HG02678 (cell line): ENCODE measurements around the gene OMP.

Source experiments
- ATAC-seq: cut with Tn5 transposase; IDR thresholded peaks from one replicate; pipeline ENCODE4 v1.9.1; 2021; ENCODE audit warnings: mild to moderate bottlenecking, moderate library complexity; ENCODE audit not compliant: unreplicated experiment

Gene OMP

GRCh38 chr11:77100166-77101042 lies 2.2 kb upstream of the OMP start:
- no peak for ATAC-seq

DNA sequence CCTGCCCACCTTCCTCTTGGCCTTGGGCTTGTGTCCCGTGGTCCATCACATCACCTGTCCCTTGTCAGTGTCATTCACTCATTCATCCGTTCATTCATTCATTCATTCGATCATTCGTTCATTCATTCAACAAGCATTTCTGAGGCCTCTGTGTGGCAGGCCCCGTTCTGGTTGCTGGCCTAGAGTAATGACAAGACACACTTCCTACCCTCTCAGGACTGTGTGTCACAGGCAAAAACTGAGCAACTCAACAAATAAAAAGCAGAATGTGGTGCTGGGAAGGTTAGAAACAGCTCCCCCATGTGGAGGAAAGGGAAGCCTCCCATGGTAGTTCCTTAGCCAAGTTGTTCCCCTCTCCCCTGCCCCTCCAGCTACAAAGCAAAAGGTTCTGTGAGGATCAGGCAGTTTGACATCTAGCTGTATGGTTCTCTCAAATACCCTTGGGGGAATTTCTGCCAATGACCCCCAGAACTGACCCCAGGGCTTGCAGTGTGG lies 1.6 kb upstream of the OMP start:
- ATAC-seq: no peak

GRCh38 chr11:77103319-77103718 lies 679 bp downstream of the OMP start:
- ATAC-seq: no peak

GRCh38 chr11:77104727-77105126 lies 2.1 kb downstream of the OMP start:
- no peak for ATAC-seq

DNA sequence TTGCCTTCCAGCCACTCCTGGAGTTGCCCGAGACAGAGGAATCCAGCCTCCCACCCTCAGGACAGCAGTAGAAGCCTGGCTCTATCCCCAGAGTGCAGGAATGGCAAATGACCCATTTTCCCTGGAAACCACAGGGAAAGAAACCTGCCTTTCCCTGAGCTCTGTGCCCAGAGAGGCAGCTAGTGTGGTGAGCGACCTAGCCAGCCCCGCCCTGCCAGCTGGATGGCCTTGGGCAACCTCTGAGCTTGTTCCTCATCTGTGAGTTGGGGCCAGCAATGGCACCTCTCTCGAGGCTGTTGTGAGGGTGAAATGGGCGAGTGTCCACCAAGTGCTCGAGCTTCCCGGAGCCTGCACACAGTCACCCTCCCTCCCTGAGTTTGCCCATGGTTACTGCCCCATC lies 3.7 kb downstream of the OMP start:
- ATAC-seq: no peak

DNA sequence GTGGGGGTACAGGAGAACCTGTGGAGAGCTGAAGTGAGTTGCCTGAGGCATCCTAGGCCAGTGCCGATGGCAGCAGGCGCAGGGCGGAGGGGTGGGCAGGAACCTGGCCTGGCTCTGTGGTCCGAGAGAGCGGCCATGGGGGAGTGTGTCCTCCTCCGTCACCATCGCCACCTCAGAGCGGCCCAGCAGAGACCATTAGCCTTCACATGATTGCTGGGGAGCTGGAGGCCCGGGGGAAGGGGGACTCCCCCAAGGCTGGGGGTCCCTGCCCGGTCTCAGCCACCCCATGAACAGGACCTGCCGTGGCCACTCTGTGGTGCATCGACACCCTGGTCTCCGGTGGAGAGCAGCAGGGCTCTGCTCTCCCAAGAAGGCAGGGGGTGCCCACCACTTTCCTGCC lies 4.1 kb downstream of the OMP start:
- ATAC-seq: no peak

DNA sequence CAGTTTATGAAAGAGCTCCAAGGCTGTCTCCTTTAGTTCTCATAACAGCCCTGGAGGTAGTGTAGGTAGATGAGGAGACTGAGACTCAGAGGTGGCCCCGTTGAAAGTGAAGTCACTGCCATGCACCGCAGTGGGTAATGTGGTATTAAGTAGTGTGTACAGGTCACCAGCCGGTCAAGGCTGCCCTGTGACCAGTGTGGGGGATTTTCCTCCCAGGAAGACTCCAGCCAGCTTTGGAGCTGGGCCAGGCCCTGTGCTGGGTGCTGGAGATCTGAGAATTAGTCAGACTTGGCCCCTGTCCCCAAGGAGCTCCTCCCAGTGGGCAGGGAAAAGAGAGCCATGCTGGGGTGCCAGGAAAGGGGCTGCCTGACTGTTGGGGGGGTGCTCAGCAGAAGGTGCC lies 5.3 kb downstream of the OMP start:
- no peak for ATAC-seq

GRCh38 chr11:77108436-77108835 lies 5.8 kb downstream of the OMP start:
- no peak for ATAC-seq

DNA sequence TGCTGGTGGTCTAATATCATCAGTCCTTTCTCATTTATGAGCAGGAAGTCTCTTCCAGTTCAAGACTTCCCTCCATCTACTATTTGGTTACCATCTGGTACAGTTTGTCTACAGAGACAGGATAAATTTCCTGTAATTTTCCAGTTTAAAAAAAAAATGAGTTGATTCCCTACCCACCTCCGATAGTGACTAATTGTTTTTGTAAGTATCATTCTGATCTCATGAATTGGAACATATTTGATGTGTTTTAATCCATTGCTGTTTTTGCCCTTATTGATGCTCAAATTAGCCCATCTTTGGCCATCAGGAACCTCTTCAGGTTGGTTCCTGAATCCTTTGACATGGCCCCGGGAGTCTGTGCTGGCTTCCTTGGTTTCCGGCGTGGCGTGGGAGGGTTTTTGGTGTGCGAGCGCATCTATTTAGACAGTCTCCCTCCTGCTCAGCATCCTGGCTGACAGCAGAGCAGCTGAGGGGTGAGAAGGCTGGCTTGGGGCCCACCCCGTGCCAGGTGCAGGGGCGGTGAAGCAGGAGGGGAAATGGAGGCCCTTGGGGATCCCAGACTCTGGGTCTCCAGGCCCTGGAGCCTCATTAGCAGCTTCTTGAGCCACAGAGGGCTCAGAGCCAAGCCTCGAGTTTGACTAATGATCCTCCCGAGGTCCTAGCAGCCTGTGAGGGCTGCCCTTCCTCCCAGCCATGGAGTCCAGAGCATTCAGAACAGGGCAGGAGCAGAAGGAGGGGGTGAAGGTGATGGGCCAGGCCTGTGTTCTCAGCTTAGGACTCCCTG lies 6.8 kb downstream of the OMP start:
- no peak for ATAC-seq

GRCh38 chr11:77110836-77111235 lies 8.2 kb downstream of the OMP start:
- ATAC-seq: no peak

DNA sequence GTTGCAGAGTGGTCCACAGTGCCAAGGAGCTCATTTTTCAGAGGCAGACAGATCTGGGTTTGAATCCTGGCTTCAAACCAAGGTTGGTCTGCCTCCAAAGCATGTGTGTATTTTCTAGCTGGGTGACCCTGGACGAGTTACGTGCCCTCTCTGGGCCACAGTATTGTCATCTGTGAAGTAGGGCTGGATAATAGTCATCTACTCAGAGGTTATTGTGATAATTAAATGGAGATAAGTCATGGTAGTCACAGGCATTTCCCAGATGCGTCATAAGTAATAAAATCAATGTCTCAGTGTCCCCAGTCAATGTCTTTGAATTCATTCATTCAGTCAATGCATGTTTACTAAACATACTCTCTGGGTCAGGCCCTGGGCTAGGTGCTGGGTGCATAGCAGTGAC lies 8.6 kb downstream of the OMP start:
- no peak for ATAC-seq

DNA sequence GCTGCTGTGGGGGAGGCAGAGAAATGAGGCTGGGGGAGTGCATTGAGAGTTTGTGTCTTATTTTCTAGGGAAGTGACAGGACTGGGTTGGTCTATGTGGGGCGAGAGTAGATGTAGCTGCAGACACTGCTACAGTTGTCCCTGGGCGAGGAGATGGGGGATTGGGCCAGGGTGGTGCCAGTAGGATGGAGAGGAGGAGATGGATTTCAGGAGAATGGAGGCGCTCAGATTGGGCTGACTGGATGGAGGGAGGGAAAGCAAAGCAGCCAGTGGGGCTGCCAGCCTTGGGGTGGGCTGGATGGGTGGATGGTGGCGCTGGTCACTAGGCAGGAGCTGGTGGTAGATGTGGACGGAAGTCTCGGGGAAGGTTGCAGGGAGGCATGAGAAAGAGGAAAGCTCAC lies 9.3 kb downstream of the OMP start:
- no peak for ATAC-seq

GRCh38 chr11:77112641-77113381 lies 10.2 kb downstream of the OMP start:
- ATAC-seq: no peak

GRCh38 chr11:77113382-77114088 lies 10.9 kb downstream of the OMP start:
- ATAC-seq: no peak

GRCh38 chr11:77114089-77114463 lies 11.4 kb downstream of the OMP start:
- no peak for ATAC-seq

- no peak for ATAC-seq
These were observed 12.6 kb downstream of the OMP start for GRCh38 chr11:77115181-77115611.

GRCh38 chr11:77115956-77116355 lies 13.3 kb downstream of the OMP start:
- no peak for ATAC-seq

- ATAC-seq: no peak
These were observed 14.9 kb downstream of the OMP start for GRCh38 chr11:77117492-77117891.

DNA sequence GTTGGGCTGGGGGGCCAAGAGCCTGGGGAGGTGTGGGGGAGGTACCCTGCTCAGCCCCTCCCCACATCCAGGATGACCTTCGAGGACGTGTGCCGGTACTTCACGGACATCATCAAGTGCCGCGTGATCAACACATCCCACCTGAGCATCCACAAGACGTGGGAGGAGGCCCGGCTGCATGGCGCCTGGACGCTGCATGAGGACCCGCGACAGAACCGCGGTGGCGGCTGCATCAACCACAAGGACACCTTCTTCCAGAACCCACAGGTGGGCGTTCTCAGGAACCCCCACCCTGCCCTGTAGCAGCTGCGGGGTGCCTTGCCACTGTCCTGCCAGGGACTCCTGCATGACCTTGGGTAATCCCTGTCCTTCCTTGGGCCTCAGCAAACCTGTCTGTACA lies 15.4 kb downstream of the OMP start:
- ATAC-seq: no peak

GRCh38 chr11:77118971-77119370 lies 16.3 kb downstream of the OMP start:
- no peak for ATAC-seq

GRCh38 chr11:77119531-77119936 lies 16.9 kb downstream of the OMP start:
- no peak for ATAC-seq
